HG02571 (cell line): ENCODE measurements around the gene GPALPP1.
"Not testable (repeated sequence)": the region's sequence is repeated elsewhere in the genome, so short reads cannot be mapped to it uniquely, and the experiment has no call there.

ENCODE experiments used
- ATAC-seq: cut with Tn5 transposase; IDR thresholded peaks from one replicate; pipeline ENCODE4 v1.9.1; 2021; ENCODE audit warnings: mild to moderate bottlenecking, moderate library complexity; ENCODE audit not compliant: unreplicated experiment

GPALPP1 gene, protein sequence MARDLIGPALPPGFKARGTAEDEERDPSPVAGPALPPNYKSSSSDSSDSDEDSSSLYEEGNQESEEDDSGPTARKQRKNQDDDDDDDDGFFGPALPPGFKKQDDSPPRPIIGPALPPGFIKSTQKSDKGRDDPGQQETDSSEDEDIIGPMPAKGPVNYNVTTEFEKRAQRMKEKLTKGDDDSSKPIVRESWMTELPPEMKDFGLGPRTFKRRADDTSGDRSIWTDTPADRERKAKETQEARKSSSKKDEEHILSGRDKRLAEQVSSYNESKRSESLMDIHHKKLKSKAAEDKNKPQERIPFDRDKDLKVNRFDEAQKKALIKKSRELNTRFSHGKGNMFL

DNA sequence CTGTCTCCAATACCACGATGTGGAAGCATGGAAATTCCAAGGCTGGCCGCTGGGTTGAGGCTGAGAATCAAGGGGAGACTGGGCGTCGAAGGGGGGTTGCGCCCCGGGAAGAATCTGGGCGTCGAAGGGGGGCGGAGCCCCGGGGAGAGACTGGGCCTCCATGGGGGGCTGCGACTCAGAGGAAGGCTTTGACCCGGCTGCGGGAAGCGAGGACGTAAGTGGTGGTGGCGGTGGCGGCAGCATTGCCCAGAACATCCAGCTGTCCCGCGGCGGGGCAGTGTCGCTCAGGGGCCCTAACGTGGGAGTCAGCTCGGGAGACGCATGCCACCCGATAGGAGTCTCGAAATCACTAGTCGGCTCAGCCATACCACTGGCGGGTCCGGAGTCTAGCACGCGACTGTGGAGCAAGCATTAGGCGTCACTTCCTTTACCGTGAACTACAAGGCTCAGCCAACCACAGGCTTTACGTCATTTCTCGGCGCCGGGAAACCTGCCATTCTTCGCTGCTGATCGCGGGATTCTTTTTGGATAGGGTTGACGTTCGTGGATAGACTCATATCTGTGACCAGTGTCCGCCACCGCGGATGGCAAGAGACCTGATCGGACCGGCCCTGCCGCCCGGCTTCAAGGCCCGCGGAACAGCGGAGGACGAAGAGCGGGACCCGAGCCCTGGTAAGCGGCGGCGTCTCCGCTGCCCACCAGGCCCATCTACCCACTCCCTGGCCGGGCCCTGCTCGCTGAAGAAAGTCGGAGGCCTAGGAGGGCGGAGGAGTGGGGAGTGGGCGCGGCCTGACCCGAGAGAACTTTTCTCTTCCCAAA is at the start of gene GPALPP1, which contains the start of gene NUFIP1:
TSS of gene GPALPP1 (plus strand) at position 468 of the 819 bp plus-strand sequence. CDS start at position 585, 117 bp downstream.
TSS of gene NUFIP1 (minus strand) at position 401 of the 819 bp plus-strand sequence. CDS start at position 366, 35 bp downstream.
- peak; percentile 97 for ATAC-seq

DNA sequence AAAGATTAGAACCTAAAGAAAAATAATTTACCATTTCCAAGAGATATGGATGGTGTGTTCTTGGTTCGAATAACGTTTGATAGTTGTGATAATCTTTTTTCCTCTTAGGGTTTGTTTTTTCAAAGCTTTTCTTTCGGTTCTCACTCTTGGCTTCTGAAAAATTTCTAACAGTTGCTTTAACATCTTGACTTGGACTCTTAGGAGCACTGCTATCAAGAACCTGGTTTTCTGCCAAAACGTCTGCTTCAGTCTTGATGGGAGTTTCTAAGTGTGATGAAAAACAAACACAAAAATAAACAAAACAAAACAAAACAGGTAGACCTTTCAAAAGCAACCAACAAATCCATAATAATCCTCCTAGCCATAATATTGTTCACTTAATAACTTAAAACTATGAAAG is 45.9 kb upstream of the GPALPP1 start:
- not testable (repeated sequence) for ATAC-seq

DNA sequence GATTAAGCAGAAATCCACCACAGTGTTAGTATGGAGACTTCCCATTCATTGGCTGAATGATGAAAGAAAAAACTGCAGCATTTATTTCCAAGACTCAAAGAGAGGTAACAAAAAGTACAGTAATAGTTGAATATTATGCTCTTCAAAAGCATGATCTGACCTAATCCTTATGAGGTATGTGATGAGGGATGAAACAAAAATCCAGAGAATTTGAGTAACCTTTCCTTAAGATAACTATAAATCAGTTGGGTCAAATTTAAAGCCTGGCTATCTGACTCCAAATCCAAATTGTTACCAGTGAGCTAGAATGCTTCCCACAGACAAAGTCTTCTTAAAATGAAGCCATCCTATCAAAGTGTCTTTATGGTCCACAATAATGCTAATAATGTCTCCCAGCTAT is 38.2 kb upstream of the GPALPP1 start:
- no peak for ATAC-seq

DNA sequence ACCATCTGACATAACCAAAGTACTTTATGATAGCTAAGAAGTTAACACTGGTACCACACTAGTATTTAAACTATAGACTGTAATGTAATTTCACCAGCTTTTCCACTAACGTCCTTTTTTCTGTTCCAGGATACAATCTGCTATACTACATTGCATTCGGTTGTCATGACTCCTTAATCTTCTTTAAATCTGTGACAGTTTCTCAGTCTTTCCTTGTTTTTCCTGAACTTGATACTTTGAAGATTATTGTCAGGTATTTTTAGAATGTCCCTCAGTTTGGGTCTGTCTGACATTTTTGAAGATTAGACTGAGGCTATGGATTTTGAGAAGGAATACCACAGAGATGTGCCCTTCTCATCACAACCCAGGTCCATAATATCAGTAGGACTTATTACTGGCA is 36.7 kb upstream of the GPALPP1 start:
- ATAC-seq = no peak

DNA sequence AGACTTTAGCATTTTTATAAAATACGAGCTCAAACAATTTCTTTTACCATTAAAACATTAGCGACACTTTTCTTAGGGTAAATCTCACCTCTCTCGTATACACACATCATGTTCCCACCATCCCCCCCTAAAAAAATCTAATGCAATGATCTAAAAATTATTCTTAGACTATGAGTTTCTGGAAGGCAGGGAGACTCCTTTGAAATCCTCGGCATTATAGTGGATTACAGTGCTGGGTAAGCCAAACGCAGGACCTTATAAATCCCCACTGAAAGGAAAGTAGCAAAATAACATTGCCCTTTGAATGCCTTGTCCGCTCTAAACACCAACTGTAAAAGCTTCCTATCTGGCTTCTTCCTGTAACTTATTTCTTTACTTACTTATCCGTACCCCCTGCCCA is 35.1 kb upstream of the GPALPP1 start:
- no peak for ATAC-seq

DNA sequence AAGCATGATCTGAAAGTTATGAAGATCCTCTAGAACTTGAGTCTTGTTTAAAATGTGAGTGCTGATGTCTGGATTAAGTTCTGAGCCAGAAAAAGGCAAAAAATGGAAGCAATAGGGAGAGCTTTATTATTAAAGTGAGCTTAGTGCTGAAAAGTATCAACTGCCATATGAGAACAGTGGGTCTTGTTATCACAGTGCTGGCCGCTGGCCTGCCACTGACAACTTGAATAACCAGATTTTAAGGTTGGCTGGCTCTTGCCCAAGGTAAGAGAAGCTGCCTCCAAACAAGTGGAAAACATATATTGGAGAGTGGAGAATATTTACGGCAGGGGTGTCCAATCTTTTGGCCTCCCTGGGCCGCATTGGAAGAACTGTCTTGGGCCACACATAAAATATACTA is 33.9 kb upstream of the GPALPP1 start:
- ATAC-seq = no peak

DNA sequence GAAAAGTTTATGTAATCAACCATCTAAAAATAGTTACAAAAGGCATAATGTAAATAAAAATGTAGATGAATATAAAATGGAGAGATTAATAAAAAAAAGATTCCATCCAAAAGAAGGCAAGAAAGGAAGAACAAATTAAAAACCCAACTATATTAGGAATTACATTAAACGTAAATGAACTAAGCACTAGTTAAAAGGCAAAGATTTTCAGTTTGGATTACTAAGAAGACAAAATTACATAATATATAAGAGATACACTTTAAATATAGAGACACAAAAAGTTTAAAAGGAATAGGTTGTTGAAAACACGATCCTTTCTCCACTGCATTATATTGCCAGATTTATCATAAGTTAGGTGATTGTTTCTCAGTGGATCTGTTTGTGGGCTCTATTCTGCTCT is 27.3 kb upstream of the GPALPP1 start:
- no peak for ATAC-seq

DNA sequence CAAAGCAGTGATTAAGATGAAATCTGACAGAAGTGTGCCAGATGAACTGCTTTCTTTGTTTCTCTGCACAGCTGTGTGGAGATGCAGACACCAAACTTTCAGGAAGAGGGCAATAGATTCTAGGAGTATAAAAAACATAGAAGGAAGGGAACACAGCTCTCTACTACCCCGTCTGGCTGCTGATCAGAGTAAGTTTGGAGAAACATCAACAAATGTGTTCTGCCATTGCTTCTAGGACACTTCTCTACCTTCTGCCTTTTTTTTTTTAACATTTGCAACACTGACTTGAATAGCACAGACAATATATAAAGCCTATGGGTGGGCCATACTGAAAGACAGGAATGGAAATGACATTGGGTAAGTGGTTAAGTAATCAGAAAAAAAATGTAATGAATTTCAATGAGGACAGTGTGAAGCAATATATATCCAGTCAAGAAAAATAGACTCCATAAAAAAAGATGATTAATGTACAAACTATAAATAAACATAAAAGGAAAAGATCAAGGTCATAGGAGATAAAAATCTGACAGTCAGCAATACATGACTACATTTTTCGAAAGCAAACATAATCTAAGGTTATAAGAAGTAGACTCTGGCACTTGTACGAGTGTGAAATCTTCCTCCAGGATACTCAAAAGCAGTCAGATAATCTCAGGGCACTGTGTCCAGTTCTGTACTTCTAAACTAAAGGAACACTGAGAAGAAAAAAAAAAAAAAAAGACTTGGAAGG is 21.5 kb upstream of the GPALPP1 start:
- no peak for ATAC-seq

DNA sequence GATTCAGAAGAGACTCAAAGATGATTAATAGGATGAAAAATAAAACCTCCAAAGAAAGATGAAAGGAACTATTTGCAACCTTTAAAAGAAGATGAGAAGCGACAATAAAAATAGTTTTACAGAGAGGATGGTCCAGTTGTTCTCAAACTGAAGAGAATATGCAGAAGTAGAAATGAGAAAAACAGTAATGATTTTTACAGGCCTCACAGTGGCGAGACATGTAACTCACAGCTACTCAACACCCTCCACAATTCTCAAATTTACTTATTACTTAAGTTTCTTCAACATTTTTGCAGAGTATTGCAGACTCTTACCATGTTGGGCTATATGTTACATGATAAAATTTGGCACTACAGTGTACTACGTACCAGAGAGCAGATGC is 20.9 kb upstream of the GPALPP1 start:
- ATAC-seq = no peak

DNA sequence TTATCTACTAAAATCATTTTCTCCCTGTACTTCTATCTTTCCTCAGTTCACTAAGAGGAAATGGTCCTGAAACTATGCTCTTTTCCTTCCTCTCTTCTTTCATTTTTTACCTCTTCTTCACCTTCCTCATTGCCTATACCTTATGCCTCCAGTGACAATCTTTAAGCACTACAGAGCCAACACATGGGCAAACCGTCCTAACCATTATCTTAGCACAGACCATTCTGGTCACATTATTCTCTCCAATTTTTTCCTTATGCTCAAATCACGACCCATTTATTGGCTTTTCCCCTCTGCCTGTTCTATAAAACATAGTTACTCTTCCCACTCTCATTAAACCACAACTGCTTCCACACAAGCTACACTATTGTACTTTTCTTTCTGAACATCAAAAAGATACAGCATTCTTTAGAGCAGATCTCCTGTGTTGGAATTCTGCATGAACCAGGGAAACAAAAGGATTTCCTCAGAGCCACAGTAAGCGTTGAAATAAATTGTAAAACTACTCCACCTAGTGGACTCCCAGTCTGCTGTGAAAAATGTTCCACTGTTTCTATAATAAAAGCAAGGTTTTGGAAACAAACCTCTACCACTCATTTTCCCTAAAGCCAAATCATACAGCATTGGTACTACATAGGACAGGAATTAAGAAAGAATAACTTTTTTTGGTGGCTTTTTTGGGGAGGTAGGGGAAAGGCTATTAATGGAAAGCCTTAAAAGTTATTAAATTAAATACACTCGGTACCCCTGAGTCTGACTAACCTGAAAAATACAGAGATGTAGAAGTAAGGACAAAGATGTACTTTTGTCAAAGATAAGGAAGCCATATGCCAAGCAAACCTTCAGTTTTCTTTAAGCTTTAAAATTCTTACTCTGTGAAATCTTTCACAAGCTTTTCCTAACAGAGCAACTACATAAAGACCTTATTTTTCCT is 19.5 kb upstream of the GPALPP1 start:
- ATAC-seq = no peak

DNA sequence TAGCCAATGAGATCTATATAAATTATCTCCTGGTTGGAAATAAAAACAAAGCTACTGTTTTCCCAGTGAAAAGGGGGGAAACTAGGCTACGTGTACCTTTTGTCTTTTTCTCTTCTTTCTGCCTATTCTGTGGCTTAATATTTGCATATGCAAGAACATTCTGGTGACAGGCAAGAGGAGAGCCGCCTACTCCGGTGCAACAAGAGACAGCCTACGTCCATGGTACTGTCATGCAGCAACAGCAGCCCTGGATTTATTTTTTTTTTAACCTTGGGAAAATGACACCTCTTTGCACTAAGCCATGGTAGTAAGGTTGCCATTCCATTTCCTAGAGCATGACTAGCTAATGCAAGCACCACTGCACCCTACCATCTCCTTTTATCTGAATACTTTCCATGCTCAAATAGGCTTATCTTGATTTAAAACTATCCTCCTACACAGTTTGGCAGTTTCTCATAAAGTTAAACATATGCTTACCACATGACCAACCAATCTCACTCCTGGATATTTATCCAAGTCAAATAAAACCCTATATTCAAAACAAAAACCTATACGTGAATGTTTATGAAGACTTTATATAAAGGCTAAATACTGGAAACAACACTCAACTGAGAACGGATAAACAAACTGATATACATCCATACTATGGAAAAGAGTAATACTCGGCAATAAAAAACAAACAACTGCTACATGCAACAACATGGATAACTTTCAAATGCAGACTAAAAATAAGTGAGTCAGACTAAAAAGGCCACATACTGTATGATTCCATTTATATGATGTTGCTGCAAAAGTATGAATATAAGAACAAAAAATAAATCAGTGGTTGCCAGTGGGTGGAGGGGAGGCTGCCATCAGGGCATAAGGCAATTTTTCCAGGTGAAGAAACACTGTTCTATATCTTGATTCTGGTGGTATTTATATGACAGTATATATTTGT is 17.4 kb upstream of the GPALPP1 start:
- no peak for ATAC-seq

DNA sequence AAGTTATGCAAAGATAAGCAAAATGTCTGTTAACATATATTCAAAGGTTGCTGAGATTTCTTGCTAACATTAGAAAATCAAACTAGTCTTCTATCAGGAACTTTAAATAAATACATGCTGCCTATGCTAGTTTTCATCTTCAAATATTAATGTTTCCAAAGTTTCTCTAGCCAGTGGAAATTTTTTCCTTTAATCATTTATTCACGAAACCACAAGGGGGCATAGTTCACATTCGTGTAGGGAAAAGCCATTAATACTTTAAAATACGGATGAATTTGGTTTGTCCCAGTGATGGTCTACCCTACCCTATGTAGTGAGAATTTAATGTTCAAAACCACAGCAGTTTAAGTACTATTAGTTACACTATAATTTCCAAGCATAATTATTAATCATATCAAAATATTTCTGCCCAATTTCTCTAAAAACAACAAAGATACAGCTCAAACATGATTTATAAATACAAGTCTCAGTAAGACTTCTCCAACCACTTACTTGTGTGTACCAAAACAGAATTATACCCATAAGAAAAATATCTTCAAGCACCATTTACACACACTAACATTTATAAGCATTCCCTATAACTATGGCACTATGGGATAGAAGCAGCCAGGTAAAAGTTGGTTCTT is 16.3 kb upstream of the GPALPP1 start:
- no peak for ATAC-seq

DNA sequence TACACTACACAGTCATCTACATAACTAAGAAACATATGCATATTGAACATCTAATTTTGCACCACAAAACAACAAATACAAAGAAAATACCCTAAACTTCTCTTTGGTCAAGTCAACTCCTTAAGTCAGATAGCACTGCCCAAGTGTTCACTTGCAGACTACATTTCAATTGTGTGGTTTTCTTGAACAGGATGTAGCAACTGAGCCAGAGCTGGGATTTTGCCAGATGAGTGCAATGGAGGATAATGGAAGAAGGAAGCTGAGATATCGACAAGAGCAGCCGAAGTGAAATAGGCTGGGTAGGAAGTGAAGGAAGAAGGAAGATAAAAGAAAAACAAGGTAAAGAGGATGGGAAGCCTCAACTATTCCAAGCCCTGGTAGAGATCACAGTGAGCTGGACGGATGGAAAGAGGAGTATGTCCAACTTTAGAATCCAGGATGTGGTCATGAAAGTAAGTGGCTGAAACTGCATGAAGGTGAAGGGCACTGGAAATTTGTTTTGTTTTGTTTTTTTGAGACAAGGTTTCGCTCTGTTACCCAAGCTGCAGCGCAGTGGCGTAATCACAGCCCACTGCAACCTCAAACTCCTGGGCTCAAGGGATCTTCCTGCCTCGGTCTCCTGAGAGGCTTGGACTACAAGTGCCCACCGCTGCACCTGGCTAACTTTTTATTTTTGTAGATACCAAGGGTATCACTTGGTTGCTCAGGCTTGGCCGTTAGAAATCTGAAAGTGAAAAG is 15.1 kb upstream of the GPALPP1 start:
- ATAC-seq = no peak

DNA sequence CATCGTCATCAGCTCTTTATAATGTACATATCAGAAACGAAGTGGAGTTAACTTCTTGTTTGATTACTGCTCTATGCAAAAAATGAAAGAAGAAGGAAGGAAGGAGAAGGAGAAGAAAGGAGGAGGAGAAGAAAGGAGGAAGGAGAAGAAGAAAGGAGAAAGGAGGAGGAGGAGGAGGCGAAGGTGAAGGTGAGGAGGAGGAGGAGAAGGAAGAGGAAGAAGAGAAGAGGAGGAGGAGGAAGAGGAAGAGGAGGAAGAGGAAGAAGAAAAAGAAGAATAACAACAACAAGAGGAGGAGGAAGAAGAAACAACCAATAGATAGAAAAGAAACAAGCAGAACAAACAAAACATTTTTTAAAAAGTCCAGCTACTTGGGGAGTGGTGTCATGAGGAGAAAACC is 13.1 kb upstream of the GPALPP1 start:
- ATAC-seq = no peak

DNA sequence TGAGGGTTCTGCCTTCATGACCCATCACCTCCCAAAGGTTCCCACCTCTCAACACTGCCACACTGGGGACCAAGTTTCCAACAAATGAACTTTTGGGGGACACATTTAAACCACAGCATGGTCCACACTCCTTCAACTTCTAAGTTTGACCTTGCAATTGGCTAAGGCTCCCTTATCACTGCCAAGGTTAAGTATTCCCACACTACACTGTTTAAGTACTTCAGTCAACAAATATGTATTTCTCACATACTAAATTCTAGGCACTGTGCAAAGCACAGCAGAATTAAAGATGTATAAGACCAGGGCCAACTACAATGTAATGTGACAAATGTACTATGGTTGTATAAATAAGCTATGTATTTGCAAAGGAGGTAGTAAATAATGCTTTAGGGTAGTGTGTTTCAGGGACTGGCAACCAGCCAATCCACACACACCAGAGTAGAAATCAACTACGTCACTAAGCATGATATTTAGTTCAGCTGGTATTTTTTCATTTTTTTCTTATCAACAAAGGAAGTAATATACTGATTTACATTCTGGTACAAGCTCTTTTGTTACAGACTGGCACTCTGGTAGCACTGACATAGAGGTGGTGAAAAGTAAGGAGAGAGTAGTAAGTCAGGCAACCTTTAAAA is 12.3 kb upstream of the GPALPP1 start:
- no peak for ATAC-seq

DNA sequence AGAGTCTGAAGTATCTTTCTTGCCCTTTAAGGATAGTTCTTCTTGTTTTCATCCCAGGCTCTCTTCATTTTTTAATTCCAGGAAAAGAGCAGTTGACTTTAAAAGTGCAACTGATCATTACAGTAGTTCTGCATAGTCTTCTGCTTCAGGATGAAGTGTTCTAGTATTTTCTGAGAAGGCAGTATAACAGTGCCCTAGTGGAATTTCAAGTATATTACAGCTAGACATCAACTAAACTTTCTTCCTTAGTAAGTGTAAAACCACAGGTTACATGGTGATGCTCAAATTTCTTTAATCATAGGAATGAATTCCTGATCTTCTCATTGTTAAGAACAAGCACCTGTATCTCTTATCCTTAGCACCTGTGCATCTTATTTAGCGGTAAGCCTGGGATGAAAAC is 11.0 kb upstream of the GPALPP1 start:
- no peak for ATAC-seq

DNA sequence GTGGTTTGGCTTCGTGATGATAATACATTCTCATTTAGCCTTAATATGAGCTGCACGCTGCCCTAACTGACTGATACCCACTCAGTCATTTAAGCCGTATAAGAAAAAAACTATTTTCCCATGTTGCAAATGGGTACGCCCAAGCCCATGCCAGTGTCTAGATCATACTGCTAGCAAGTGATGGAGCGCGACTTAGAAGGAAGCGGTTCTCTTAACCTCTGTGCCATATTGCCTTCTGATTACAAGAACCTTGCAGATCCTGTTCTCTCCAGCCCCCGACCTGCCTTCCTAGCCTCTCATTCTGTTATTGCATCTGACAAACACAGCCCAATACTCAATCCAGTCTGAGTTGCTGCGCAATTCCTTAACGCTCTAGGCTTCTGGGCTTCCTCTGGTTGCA is 603 bp downstream of the GPALPP1 start:
- ATAC-seq = no peak

DNA sequence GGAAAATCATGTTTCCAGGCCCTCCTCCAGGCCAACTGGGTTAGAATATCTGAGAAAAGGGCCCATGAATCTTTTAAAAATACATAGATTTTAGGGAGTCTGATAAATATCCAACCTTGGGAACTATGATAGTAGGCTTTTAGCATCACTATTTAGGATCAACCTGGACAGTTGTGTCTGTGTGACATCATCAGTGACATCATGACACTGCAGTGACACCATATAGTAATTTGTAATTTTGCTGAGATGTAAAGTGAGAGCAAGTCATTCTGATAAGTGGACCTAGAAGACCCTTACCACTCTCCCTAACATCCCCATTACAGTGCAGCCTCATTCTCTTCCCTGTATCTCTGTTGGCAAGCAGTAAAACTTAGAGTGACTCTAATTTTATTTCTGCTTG is 14.1 kb downstream of the GPALPP1 start:
- no peak for ATAC-seq
